Thoracic aorta (tissue), 2 donors: ENCODE data around the gene DYNLT5. TPM values are rescaled to one million over a fixed set of nuclear protein-coding genes. Genes with fewer than 3 reads are reported as not detected.

Experiments
- ATAC-seq: fragments of 150-250 bp; one replicate; pipeline ENCODE4 v1.8.0; 2017; ENCODE audit warnings: low read depth; ENCODE audit not compliant: insufficient number of reproducible peaks, low FRiP score
- DNase-seq: peaks from one replicate; pipeline ENCODE4 v3.0.0-alpha.2; 2020; ENCODE audit warnings: low spot score
- H3K27ac ChIP-seq, 2 donors: fragments of 200-600 bp; sonication (generic); 1 replicate in 1 of 2; 2 replicates in 1 of 2; pipeline ENCODE4 v1.5.1; 2016; ENCODE audit warnings: mild to moderate bottlenecking in 2 of 2, moderate library complexity in 2 of 2
- H3K27me3 ChIP-seq: fragments of 200-600 bp; sonication (generic); replicated peaks from 2 replicates; pipeline ENCODE4 v1.6.0; 2016; ENCODE audit warnings: mild to moderate bottlenecking; ENCODE audit not compliant: insufficient read depth
- H3K36me3 ChIP-seq: fragments of 200-600 bp; sonication (generic); one replicate; pipeline ENCODE4 v1.5.1; 2016
- H3K4me1 ChIP-seq, 2 donors: fragments of 200-600 bp; sonication (generic); 1 replicate in 1 of 2; 2 replicates in 1 of 2; pipeline versions ENCODE4 v1.5.1 to v1.6.0; 2016; ENCODE audit warnings: low read depth in 2 of 2, mild to moderate bottlenecking in 1 of 2; ENCODE audit not compliant: control insufficient read depth in 1 of 2
- H3K4me3 ChIP-seq: fragments of 200-600 bp; sonication (generic); 2 replicates; pipeline ENCODE4 v1.5.1; 2016; ENCODE audit warnings: mild to moderate bottlenecking
- H3K9me3 ChIP-seq: fragments of 200-600 bp; sonication (generic); 2 replicates; pipeline ENCODE4 v1.5.1; 2016
- CTCF ChIP-seq: fragments of 200-600 bp; sonication (generic); IDR thresholded peaks from one replicate; pipeline ENCODE4 v1.5.1; 2019; ENCODE audit warnings: antibody characterized with exemption
- total RNA-seq, 2 donors: library from RNA; depleted of rRNA; stranded (reverse); fragments of >200 nt; gene quantifications; one replicate each; pipeline versions ENCODE4 v1.1.0 to v1.2.3, GENCODE V29; 2016

The DYNLT5 gene
- total RNA-seq, 2 donors from 2014 or later, result 2.7 to 2.8 TPM

DNA sequence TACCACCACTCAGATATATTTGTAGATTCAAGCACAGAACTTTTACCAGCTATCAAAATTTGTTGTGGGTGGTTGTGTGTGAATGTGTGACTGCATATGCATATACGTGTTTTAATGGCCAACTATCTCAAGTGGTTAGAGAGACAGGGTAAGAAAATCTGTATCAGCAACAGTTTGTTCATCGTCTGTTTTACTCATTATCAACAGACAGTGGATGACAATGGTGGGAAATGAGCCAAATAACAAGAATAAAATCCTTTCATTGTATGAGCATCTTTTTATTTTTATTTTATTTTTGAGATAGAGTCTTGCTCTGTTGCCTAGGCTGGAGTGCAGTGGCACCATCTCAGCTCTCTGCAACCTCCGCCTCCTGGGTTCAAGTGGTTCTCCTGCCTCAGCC lies 22.7 kb upstream of the DYNLT5 start:
- TF ChIP-seq CTCF, result no peak
- no peaks in the 10 kb centered on the region for H3K27me3 ChIP-seq
- H3K4me3 ChIP-seq, result no peak overlapping the region
- H3K4me1 ChIP-seq, result peaks cover 3 to 5% of the 10 kb centered on the region in 2 donors
- H3K36me3 ChIP-seq, result peaks cover 2% of the 10 kb centered on the region
- H3K27ac ChIP-seq, result no peak overlapping the region
- DNase-seq (no peak), ATAC-seq (no peak)
- no peaks in the 10 kb centered on the region for H3K9me3 ChIP-seq

GRCh38 chr1:66730462-66730861 lies 21.8 kb upstream of the DYNLT5 start:
- no peak for ATAC-seq

GRCh38 chr1:66731170-66731865 lies 20.9 kb upstream of the DYNLT5 start:
- peaks cover 0 to 5% of the 10 kb centered on the region in 2 donors for H3K4me1 ChIP-seq
- no peak overlapping the region for H3K27ac ChIP-seq
- DNase-seq, result no peak
- no peak for ATAC-seq
- H3K9me3 ChIP-seq, result no peaks in the 10 kb centered on the region
- no peaks in the 10 kb centered on the region for H3K27me3 ChIP-seq
- H3K4me3 ChIP-seq, result no peak overlapping the region
- no peak for TF ChIP-seq CTCF
- H3K36me3 ChIP-seq, result peaks cover 2% of the 10 kb centered on the region

More at GRCh38 chr1:66730462-66730861, 21.8 kb upstream of the DYNLT5 start:
- Histone ChIP-seq H3K36me3 (peaks cover 2% of the 10 kb centered on the region), H3K4me1 (peaks cover 0 to 5% of the 10 kb centered on the region in 2 donors), H3K4me3 (no peak overlapping the region), H3K27me3 (no peaks in the 10 kb centered on the region), H3K27ac (no peak overlapping the region), H3K9me3 (no peaks in the 10 kb centered on the region)
- no peak for TF ChIP-seq CTCF
- DNase-seq, result no peak

- ATAC-seq, result no peak
Observed at GRCh38 chr1:66732407-66733166, 19.7 kb upstream of the DYNLT5 start.

More at GRCh38 chr1:66732407-66733166, 19.7 kb upstream of the DYNLT5 start:
- Histone ChIP-seq H3K4me3 (no peak overlapping the region), H3K36me3 (peaks cover 2% of the 10 kb centered on the region), H3K4me1 (peaks cover 0 to 5% of the 10 kb centered on the region in 2 donors), H3K27ac (no peak overlapping the region), H3K9me3 (no peaks in the 10 kb centered on the region), H3K27me3 (no peaks in the 10 kb centered on the region)
- DNase-seq, result no peak
- TF ChIP-seq CTCF, result no peak
